GM19455 (cell line): ENCODE data around the gene TMEM178B.
"Not testable (repeated sequence)": the region's sequence is repeated elsewhere in the genome, so short reads cannot be mapped to it uniquely, and the experiment has no call there.

ENCODE experiments used
- ATAC-seq: cut with Tn5 transposase; IDR thresholded peaks from one replicate; pipeline ENCODE4 v1.9.1; 2021; ENCODE audit not compliant: unreplicated experiment

Gene TMEM178B

GRCh38 chr7:141074162-141074991 is 513 bp downstream of the TMEM178B start:
- no peak for ATAC-seq

DNA sequence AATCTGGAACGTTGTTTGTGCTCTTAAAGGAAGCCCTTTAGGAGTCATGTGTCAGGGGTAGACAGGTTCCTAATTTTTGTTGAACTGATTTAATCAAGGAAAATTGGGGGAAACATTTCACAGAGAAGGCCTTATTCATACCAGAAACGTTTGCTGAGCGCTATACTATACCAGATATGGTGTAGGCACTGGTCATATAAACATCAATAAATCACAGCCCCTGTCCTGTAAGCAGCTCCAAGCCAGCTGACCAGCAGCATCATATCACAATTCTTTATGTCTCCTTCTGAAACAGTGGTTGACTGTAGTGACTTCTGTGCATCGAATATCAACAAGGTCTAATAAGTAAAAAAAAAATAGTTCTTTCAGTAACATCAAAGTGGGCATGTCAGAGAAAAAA is 1.1 kb downstream of the TMEM178B start:
- ATAC-seq, result no peak

DNA sequence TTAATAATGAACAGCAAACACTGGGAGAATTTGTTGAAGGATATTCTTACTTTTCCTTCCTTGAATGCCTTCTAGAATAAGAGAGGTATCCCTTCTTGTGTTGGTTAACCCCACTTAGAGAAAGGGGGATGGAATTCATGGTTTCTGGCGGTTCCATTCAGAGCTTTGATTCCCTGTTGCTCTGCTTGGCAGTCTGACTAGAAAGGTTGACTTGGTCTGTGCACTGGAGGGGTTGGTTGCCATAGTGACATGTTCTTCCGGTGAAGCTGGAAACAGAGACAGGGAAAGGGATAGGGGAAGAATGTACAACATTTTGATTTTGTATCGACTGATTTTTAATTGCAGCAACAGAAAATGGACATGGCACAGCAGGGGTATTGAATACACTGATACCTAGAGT is 2.5 kb downstream of the TMEM178B start:
- ATAC-seq, result no peak

DNA sequence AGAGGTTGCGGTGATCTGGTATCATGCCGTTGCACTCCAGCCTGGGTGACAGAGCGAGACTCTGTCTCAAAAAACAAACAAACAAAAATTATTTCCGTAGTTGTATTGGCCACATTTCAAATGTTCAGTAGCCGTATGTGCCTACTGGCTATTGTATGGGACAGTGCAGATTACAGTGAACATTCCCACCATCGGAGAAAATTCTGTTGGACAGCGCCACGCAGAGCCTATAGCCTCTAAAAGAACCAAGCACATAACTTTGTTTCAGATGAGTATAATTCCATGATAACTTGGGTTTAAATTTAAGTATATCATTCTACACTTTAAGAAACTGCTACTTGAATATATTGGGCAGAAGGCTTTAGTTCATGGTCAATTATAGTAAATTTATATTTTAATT is 5.4 kb downstream of the TMEM178B start:
- no peak for ATAC-seq

GRCh38 chr7:141089490-141089889 is 15.6 kb downstream of the TMEM178B start:
- not testable (repeated sequence) for ATAC-seq

DNA sequence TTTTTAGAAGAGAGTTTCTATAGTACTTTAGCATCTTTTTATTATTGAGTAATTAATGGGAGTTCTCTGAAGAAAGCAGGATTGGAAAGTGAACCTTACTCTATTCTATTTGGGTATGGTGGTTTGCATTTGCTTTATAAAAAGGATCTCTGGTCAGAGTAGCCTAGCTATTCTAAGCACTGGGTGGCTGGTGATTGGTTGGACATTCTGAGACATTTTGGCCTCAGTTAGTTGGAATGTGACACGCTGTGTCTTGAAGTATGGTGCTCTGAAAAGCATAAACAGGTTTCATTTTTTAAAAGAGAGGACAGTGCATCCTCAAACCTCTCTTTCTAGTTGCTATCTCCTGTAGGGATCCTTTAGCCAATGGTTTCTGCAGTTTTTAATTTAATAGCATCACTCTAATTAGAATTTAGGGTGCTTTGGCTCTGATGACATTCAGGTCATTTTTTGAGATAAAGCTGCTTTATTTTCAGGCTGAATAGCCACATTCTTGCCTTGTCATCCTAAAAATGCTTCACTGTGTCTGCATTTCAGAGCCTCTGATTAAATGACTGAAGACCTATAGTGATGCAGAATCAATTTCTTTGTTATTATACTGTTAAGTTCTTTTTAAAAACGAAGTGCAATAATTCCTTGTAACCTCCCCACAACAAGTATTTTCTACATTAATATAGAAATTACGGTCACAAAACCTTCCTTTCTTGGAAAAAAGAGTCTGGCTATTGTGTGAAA is 20.6 kb downstream of the TMEM178B start:
- no peak for ATAC-seq

- ATAC-seq, result no peak
Observed at GRCh38 chr7:141097430-141097829, 23.6 kb downstream of the TMEM178B start.

- ATAC-seq, result no peak
Observed at GRCh38 chr7:141102436-141102835, 28.6 kb downstream of the TMEM178B start.

DNA sequence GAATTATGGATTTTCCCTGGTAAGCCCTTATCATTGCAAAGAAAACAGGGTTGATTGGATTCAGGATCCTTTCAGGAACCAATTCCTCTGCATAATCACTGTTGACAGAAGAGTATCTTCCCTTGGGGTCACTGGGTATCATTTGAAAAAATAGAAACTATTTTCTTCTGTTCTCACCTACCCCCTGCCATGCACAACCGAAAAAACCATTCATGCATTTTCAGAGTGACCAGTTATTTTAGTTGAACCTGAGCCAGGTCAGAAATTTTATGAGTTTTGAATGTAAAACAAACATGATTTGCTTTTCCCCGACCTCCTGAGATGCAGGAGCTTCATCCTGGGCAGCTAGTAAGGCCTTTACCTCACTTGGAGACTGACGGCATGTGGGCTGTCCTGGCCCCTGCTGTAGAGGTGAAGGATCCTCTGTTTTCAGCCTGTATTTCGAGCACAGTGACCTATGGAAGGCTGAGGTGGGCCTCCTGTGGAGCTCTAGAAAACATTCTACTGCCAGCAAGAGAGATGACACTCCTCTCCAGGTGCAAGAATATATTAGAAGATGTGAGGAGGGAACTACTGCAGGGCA is 30.1 kb downstream of the TMEM178B start:
- no peak for ATAC-seq

DNA sequence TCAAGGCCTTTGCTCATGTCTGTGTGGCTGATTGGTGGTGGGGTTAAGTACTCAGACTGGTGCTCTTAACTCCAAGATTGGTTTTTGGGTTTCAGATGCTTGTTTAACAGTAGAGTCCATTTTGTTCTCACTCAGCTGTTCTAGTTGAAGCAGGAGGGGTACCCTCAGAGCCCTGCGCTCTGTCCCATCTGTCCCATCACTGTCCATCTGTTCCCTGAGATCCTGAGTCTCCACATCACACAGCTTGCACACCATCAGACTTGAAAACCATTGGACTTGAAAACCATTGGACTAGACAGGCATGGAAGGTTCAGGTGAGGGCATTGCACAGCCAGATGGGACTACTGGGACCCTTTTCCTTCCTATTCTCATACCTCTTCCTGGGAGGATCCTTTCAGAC is 39.3 kb downstream of the TMEM178B start:
- ATAC-seq, result no peak

- ATAC-seq, result no peak
Observed at GRCh38 chr7:141114029-141114664, 40.3 kb downstream of the TMEM178B start.

- ATAC-seq, result no peak
Observed at GRCh38 chr7:141115965-141116364, 42.1 kb downstream of the TMEM178B start.

GRCh38 chr7:141116661-141117060 is 42.8 kb downstream of the TMEM178B start:
- ATAC-seq, result not testable (repeated sequence)

- ATAC-seq, result no peak
Observed at GRCh38 chr7:141118767-141119166, 44.9 kb downstream of the TMEM178B start.

- ATAC-seq, result no peak
Observed at GRCh38 chr7:141119187-141119586, 45.3 kb downstream of the TMEM178B start.

DNA sequence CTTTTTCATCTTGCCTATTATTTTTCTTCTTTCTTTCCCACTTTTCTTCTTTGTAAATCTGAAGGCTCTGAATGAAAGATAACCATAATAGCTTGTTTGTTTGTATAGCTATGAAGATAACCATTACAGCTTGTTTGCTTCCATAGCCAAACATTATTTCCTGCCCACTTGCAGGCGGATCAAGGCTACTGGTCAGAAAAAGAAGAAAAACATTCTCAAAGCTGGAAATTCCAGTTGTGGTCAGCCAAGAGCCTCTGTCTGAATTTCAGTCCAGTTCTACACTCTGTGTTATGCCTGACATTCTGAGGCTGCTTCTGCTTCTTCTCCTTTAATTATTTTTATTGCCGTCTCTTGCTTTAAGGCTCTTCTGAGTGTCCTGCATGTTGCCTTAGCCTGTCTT is 48.9 kb downstream of the TMEM178B start:
- ATAC-seq, result no peak

DNA sequence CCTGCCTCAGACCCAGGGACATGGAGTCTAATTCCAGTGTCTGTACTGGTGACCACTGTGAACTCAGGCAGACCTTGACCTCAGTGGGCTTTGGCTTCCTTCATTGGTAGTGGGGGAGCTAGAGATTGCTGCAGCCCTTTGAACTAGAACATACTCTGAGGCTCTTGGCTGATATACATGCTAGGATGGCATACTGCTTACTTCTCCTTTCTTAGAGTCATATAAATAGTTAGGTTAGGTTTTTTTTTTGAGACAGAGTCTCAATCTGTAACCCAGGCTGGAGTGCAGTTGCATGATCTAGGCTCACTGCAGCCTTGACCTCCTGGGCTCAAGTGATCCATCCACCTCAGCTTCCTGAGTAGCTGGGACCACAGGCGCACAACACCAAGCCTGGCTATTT is 49.7 kb downstream of the TMEM178B start:
- no peak for ATAC-seq

GRCh38 chr7:141126107-141126506 is 52.2 kb downstream of the TMEM178B start:
- ATAC-seq, result no peak

DNA sequence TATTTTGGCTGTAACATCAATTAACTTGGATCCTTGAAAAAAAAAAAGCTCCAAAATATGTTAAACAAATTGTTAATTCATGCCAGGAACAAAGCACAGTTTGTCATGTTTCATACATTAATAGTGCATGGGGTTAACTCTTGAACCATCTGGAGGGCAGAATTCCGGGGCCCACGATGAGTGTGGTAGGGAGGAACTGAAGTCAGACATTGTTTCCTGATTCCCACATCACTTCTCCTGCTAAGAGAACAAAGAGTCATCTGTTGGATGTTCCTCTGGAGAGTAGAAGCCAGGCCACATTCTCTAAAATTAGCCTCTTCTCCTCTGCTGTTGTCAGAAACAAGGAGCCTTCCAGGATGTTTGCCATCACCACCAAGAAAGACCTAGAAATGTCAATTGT is 54.6 kb downstream of the TMEM178B start:
- ATAC-seq, result no peak

DNA sequence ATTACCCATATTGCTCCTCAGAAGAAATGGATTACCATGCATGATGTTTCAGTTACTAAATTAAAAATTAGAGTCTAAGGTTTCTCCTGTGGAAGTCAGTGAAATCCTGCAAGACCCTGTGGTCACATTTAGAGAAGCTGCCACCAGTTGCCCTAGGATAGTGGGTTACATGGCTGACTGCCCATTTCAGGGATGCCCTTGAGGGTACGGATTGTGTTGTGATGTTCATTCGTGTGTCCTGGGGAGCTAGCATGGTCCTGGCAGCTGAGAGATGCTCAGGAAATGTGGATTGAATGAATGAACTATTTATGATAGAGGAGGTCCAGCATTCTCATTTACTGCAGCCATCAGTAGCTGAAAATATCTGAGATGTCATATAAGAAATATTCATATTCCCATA is 55.1 kb downstream of the TMEM178B start:
- no peak for ATAC-seq

DNA sequence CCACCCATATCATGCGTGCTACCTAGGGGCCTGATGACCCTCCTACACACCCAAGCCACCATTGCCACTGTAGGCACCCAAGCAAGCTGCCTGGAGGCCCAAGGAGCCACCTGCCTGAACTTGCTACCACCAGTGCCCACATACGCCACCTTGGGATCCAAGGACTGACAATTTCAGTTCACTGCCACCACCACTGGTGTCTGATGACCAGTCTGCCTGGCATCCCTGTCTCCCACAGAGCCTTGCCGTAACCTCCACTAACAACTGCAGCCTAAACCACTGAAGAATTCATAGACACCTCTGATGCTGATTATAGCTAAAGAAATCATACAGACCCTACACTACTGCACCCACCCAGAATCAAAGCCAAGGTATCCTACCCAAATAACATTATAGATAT is 58.8 kb downstream of the TMEM178B start:
- ATAC-seq, result no peak

DNA sequence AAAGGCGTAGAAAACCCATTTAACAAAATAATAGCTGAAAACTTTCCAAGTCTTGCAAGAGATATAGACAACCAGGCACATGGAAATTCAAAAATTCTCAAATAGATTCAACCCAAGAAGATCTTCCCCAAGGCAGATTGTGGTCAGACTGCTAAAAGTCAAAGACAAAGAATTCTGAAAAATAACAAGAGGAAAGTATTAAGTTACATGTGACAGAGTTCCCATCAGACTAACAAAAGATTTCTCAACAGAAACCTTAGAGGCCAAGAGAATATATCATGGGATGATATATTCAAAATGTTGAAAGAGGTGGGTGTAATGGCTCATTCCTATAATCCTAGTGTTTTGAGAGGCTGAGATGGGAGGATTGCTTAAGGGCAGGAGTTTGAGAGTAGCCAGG is 59.8 kb downstream of the TMEM178B start:
- no peak for ATAC-seq
